HepG2 (cell line): ENCODE results near the gene SLA2. TPM values are rescaled to one million over a fixed set of nuclear protein-coding genes. Genes with fewer than 3 reads are reported as not detected.

ENCODE experiments used
- ATRX ChIP-seq: sonication (generic); formaldehyde crosslinking; IDR thresholded peaks from 2 replicates; pipeline ENCODE4 v1.4.0; 2020; ENCODE audit warnings: missing genetic modification reagents, borderline replicate concordance
- BORCS8-MEF2B ChIP-seq: sonication (generic); formaldehyde crosslinking; IDR thresholded peaks from 2 replicates; pipeline ENCODE4 v1.8.0; 2022; ENCODE audit warnings: mild to moderate bottlenecking, missing genetic modification reagents
- E2F5 ChIP-seq: sonication (generic); formaldehyde crosslinking; conservative IDR thresholded peaks from 2 replicates; pipeline ENCODE4 v1.4.0; 2020; ENCODE audit warnings: missing genetic modification reagents
- HHEX ChIP-seq: IDR thresholded peaks from 2 replicates; pipeline ENCODE4 v1.6.1; 2016; ENCODE audit warnings: control low read depth
- KAT7 ChIP-seq: IDR thresholded peaks from 2 replicates; pipeline ENCODE4 v1.6.1; 2018; ENCODE audit warnings: borderline replicate concordance, missing compliant biosample characterization
- KDM5A ChIP-seq: fragments of 200-600 bp; sonication (generic); IDR thresholded peaks from 2 replicates; pipeline ENCODE4 v1.7.0; 2018; ENCODE audit warnings: antibody characterized with exemption, mild to moderate bottlenecking, low read length, borderline replicate concordance
- PLRG1 ChIP-seq: fragments of 450-650 bp; conservative IDR thresholded peaks from 2 replicates; pipeline ENCODE4 v1.6.1; 2016
- PRMT3 ChIP-seq: sonication (generic); formaldehyde crosslinking; IDR thresholded peaks from 2 replicates; pipeline ENCODE4 v1.8.1; 2022; ENCODE audit warnings: low read depth, mild to moderate bottlenecking, moderate library complexity, missing genetic modification reagents, borderline replicate concordance
- RFX5 ChIP-seq: IDR thresholded peaks from 2 replicates; pipeline ENCODE4 v1.6.1; 2011; ENCODE audit warnings: low read depth, low read length, improper control_type of control experiment
- SOX13 ChIP-seq, 3 experiments: fragments of 450-650 bp in 1 of 3; sonication (generic) in 1 of 3; formaldehyde crosslinking in 1 of 3; IDR thresholded peaks in 2 of 3; conservative IDR thresholded peaks in 1 of 3; 2 replicates each; pipeline versions ENCODE4 v1.5.0 to v1.6.1; 2016 to 2020; ENCODE audit warnings: antibody characterized with exemption in 1 of 3, mild to moderate bottlenecking in 1 of 3, missing compliant biosample characterization in 1 of 3, missing genetic modification reagents in 1 of 3, moderate library complexity in 1 of 3
- SRF ChIP-seq: IDR thresholded peaks from 2 replicates; pipeline ENCODE4 v1.6.1; 2011; ENCODE audit warnings: mild to moderate bottlenecking, low read depth, low read length, moderate library complexity
- TAF15 ChIP-seq: fragments of 200-400 bp; formaldehyde crosslinking; IDR thresholded peaks from one replicate; pipeline ENCODE4 v1.6.1; 2018; ENCODE audit warnings: mild to moderate bottlenecking, low read depth, low read length; ENCODE audit not compliant: poor library complexity, severe bottlenecking
- TCF7 ChIP-seq: sonication (generic); IDR thresholded peaks from 2 replicates; pipeline ENCODE4 v1.6.1; 2016; ENCODE audit warnings: antibody characterized with exemption, low read depth
- ZBTB20 ChIP-seq: sonication (generic); formaldehyde crosslinking; IDR thresholded peaks from 2 replicates; pipeline ENCODE4 v1.8.1; 2023; ENCODE audit warnings: missing genetic modification reagents, low read depth, mild to moderate bottlenecking, borderline replicate concordance
- ZBTB38 ChIP-seq: sonication (generic); formaldehyde crosslinking; IDR thresholded peaks from 2 replicates; pipeline ENCODE4 v1.5.1; 2020; ENCODE audit warnings: mild to moderate bottlenecking, missing genetic modification reagents
- ZKSCAN5 ChIP-seq: sonication (generic); formaldehyde crosslinking; IDR thresholded peaks from 2 replicates; pipeline ENCODE4 v1.5.1; 2020; ENCODE audit warnings: mild to moderate bottlenecking, missing genetic modification reagents
- ZNF121 ChIP-seq: sonication (generic); formaldehyde crosslinking; IDR thresholded peaks from 2 replicates; pipeline ENCODE4 v1.5.0; 2020; ENCODE audit warnings: mild to moderate bottlenecking, missing genetic modification reagents
- ZNF235 ChIP-seq: sonication (generic); formaldehyde crosslinking; IDR thresholded peaks from 2 replicates; pipeline ENCODE4 v1.8.1; 2023; ENCODE audit warnings: mild to moderate bottlenecking, missing genetic modification reagents, borderline replicate concordance
- ZNF670 ChIP-seq: sonication (generic); formaldehyde crosslinking; IDR thresholded peaks from 2 replicates; pipeline ENCODE4 v1.8.0; 2022; ENCODE audit warnings: mild to moderate bottlenecking, missing genetic modification reagents, borderline replicate concordance
- ZSCAN30 ChIP-seq: sonication (generic); formaldehyde crosslinking; IDR thresholded peaks from 2 replicates; pipeline ENCODE4 v1.5.0; 2020; ENCODE audit warnings: mild to moderate bottlenecking, missing genetic modification reagents
- polyA plus RNA-seq, 8 experiments: library from polyadenylated mRNA; depleted of rRNA in 3 of 8; stranded (reverse) in 7 of 8; unstranded in 1 of 8; fragments of >200 nt; fragmentation: Illumina TruSeq in 4 of 8; extraction: Trizol in 4 of 8; gene quantifications; 2 replicates each; pipeline versions ENCODE4 v1.2.1 to v1.2.3, GENCODE V29; 2011 to 2016; ENCODE audit warnings: low read depth in 4 of 8, missing spikeins in 1 of 8, mixed read lengths in 1 of 8; ENCODE audit not compliant: insufficient read depth in 1 of 8
- total RNA-seq, 5 experiments: library from RNA; depleted of rRNA; stranded (reverse); fragments of >200 nt; fragmentation: Illumina TruSeq; extraction: Trizol; gene quantifications; 2 replicates each; pipeline ENCODE4 v1.2.3, GENCODE V29; 2016; ENCODE audit warnings: low read depth in 1 of 5
- TF ChIP-seq, protein P1 (sequence below): sonication (generic); formaldehyde crosslinking; IDR thresholded peaks from 2 replicates; pipeline ENCODE4 v1.8.1; 2023; ENCODE audit warnings: mild to moderate bottlenecking, moderate library complexity, missing genetic modification reagents
- TF ChIP-seq, protein P2 (sequence below): IDR thresholded peaks from 2 replicates; pipeline ENCODE4 v1.4.0; 2020; ENCODE audit warnings: mild to moderate bottlenecking, missing genetic modification reagents

SLA2 gene
- total and polyA plus RNA-seq, 2 of the 13 experiments (the other 11 are each of a cell fraction or from before 2014, with no cell fraction given): 1.6 to 3.6 TPM

DNA sequence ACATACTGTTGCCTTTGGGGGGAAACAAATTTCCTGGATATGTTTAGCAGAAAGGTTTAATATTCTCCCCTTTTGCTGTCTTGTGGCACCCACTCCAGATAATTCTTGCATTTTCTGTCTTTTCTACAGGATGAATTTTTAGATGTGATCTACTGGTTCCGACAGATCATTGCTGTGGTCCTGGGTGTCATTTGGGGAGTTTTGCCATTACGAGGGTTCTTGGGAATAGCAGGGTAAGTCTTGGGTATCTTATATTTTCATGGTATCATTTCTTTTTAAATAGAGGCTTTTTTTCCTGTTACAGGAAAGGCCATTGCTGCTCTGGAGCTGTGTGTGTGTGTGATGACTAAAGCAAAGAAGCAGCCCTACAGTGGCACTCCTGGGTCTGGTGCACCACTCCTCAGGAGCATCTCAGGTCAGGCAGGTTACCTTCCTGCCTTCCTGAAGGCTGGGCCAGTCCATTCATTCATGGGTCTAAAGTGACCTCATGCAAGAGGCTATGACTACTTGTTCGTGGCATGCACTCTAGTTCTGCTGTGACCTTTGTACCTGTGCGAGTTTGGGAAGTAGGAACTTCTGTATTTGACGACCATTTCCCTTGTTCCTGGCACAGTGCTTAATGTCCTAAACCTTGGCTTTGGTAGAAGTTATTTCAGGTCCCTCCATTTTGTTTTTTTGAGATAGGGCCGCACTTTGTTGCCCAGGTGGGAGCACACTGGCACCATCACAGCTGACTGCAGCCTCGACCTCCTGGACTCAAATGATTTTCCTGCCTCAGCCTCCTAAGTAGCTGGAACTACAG is 38.2 kb downstream of the SLA2 start (continued):
- TF ChIP-seq SRF (no peak; the same call in 1 of the 2 replicates), BORCS8-MEF2B (CRISPR knock-in tag) (0 out of 2 replicates have a peak, but pooled peaks have one; percentile 39), ZBTB38 (CRISPR knock-in tag) (no peak), KDM5A (0 out of 2 replicates have a peak, but pooled peaks have one; percentile 19), TAF15 (no peak), ZNF670 (CRISPR knock-in tag) (no peak), ZSCAN30 (no peak), HHEX (CRISPR knock-in tag) (no peak), SOX13 (IDR thresholded peaks at IDR 0.05) (no peak), SOX13 (CRISPR knock-in tag; conservative IDR thresholded peaks at IDR 0.05 in 1 of 2, IDR thresholded peaks at IDR 0.05 in 1 of 2) (peak in 1 of 2 experiments; percentile 65; a peak in 2 of 4 replicates), ZKSCAN5 (CRISPR knock-in tag) (no peak), PRMT3 (no peak), ZNF235 (CRISPR knock-in tag) (no peak), ZBTB20 (CRISPR knock-in tag) (no peak), ATRX (CRISPR knock-in tag) (no peak), ZNF121 (CRISPR knock-in tag) (no peak), RFX5 (no peak), TCF7 (no peak), KAT7 (no peak), E2F5 (no peak), PLRG1 (no peak)
- TF ChIP-seq, protein P1, sequence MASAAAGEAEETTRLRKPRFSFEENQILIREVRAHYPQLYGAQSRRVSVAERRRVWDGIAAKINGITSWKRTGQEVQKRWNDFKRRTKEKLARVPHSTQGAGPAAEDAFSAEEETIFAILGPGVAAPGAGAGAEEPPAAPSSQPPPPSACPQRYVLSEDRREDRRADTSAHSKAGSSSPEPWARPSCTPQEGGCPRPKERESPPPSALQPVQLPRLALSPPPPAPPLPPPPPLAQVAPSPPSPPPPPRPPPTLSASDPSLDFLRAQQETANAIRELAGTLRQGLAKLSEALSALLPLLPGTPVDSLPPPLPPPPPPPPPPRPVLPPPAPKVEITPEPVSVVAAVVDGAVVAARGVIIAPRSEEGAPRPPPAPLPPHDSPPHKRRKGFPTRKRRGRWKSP: no peak
- TF ChIP-seq, protein P2, sequence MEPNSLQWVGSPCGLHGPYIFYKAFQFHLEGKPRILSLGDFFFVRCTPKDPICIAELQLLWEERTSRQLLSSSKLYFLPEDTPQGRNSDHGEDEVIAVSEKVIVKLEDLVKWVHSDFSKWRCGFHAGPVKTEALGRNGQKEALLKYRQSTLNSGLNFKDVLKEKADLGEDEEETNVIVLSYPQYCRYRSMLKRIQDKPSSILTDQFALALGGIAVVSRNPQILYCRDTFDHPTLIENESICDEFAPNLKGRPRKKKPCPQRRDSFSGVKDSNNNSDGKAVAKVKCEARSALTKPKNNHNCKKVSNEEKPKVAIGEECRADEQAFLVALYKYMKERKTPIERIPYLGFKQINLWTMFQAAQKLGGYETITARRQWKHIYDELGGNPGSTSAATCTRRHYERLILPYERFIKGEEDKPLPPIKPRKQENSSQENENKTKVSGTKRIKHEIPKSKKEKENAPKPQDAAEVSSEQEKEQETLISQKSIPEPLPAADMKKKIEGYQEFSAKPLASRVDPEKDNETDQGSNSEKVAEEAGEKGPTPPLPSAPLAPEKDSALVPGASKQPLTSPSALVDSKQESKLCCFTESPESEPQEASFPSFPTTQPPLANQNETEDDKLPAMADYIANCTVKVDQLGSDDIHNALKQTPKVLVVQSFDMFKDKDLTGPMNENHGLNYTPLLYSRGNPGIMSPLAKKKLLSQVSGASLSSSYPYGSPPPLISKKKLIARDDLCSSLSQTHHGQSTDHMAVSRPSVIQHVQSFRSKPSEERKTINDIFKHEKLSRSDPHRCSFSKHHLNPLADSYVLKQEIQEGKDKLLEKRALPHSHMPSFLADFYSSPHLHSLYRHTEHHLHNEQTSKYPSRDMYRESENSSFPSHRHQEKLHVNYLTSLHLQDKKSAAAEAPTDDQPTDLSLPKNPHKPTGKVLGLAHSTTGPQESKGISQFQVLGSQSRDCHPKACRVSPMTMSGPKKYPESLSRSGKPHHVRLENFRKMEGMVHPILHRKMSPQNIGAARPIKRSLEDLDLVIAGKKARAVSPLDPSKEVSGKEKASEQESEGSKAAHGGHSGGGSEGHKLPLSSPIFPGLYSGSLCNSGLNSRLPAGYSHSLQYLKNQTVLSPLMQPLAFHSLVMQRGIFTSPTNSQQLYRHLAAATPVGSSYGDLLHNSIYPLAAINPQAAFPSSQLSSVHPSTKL (CRISPR knock-in tag): peak; percentile 84
